BJ (cell line): ENCODE results near the gene CREM. TPM values are rescaled to one million over a fixed set of nuclear protein-coding genes. Genes with fewer than 3 reads are reported as not detected.

ENCODE experiments used
- CTCF ChIA-PET: fragments of 350-600 bp; formaldehyde crosslinking; extraction: SDS; loops from one replicate; lab custom pipeline; 2021; ENCODE audit warnings: antibody characterized with exemption, inconsistent platforms; lab: Yijun Ruan, JAX
- POLR2A ChIA-PET: fragments of 300-600 bp; sonication (Branson Sonifier 250); formaldehyde crosslinking; extraction: SDS; loops from one replicate; lab custom pipeline; 2021; ENCODE audit warnings: antibody characterized with exemption; lab: Charles Lee
- DNase-seq: peaks from one replicate; pipeline ENCODE4 v3.0.0-alpha.2; 2011; ENCODE audit warnings: low read depth
- H3K27me3 ChIP-seq: 2 replicates; pipeline ENCODE4 v1.6.0; 2011; ENCODE audit warnings: low read length; ENCODE audit not compliant: control insufficient read depth, insufficient read depth
- H3K36me3 ChIP-seq: 2 replicates; pipeline ENCODE4 v1.5.1; 2011; ENCODE audit warnings: low read length; ENCODE audit not compliant: control insufficient read depth, insufficient read depth
- H3K4me3 ChIP-seq: 2 replicates; pipeline ENCODE4 v1.5.1; 2011; ENCODE audit warnings: low read depth, mild to moderate bottlenecking, control low read depth, low read length
- CTCF ChIP-seq: IDR thresholded peaks from 2 replicates; pipeline ENCODE4 v1.5.1; 2011; ENCODE audit warnings: low read depth, mild to moderate bottlenecking, control low read depth, inconsistent platforms, low read length, moderate library complexity; ENCODE audit not compliant: insufficient read depth
- polyA plus RNA-seq: library from polyadenylated mRNA; depleted of rRNA; stranded (reverse); fragments of >200 nt; gene quantifications from 2 replicates; pipeline ENCODE4 v1.2.3, GENCODE V29; 2011

The CREM gene
- polyA plus RNA-seq, 1 experiment = 20.5 TPM

GRCh38 chr10:35140727-35141126, 14.1 kb downstream of the CREM start:
- POLR2A ChIA-PET = no interaction called here
- no peak overlapping the region for H3K4me3 ChIP-seq
- CTCF ChIA-PET = no interaction called here
- no peaks in the 10 kb centered on the region for H3K27me3 ChIP-seq
- no peaks in the 10 kb centered on the region for H3K36me3 ChIP-seq
- no peak for TF ChIP-seq CTCF
- DNase-seq = no peak

GRCh38 chr10:35150308-35150707, 23.7 kb downstream of the CREM start:
- ChIA-PET POLR2A (no interaction called here), CTCF (no interaction called here)
- no peaks in the 10 kb centered on the region for H3K27me3 ChIP-seq
- H3K36me3 ChIP-seq = no peaks in the 10 kb centered on the region
- no peak overlapping the region for H3K4me3 ChIP-seq
- no peak for DNase-seq
- no peak for TF ChIP-seq CTCF

DNA sequence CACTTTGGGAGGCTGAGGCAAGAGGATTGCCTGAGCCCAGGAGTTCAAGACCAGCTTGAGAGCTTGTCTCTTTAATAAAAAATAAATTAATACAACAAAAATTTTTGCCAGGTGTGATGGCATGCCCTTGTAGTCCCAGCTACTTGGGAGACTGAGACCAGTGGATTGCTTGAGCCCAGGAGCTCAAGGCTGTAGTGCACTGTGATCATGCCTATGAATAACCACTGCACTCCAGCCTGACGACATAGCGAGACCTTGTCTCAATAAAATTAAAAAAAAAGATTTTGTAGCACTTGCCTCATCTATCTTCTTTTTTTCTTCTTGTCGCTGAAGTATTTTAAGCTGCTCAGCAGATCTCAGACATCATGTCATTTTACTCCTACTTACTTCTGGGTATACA, 26.3 kb downstream of the CREM start:
- no peak overlapping the region for H3K4me3 ChIP-seq
- ChIA-PET POLR2A (no interaction called here), CTCF (interaction anchor here (0.8 to 1.3 kb wide), 3 partner anchors 9 to 38 kb away, joined by 3 read pairs; no protein-coding TSS in a partner anchor)
- no peak for DNase-seq
- no peak for TF ChIP-seq CTCF
- H3K36me3 ChIP-seq = no peaks in the 10 kb centered on the region
- no peaks in the 10 kb centered on the region for H3K27me3 ChIP-seq

GRCh38 chr10:35153716-35154115, 27.1 kb downstream of the CREM start:
- H3K27me3 ChIP-seq = no peaks in the 10 kb centered on the region
- ChIA-PET POLR2A (no interaction called here), CTCF (interaction anchor here (0.9 to 1.3 kb wide), 4 partner anchors 10 to 71 kb away, joined by 3 to 4 read pairs (median 3); no protein-coding TSS in a partner anchor)
- no peaks in the 10 kb centered on the region for H3K36me3 ChIP-seq
- H3K4me3 ChIP-seq = no peak overlapping the region
- TF ChIP-seq CTCF = no peak
- DNase-seq = no peak

DNA sequence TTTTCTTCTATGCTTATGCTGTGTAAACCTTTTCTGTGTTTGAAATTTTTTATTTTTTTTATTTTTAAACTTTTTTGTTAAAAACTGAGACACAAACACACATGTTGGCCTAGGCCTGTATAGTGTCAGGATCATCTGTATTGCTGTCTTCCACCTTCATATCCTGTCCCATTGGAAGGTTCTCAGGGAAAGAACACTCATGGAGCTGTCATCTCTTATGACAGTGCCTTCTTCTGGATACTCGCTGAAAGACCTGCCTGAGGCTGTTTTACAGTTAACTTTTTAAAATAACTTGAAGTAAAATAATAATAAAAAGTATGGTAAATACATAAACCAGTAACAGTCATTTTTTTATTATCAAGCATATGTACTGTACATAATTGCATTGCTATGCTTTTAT, 34.1 kb downstream of the CREM start:
- ChIA-PET CTCF (interaction anchor here (1.2 to 1.3 kb wide), 2 partner anchors 11 to 35 kb away, joined by 3 read pairs; no protein-coding TSS in a partner anchor), POLR2A (no interaction called here)
- DNase-seq = no peak
- no peaks in the 10 kb centered on the region for H3K27me3 ChIP-seq
- H3K4me3 ChIP-seq = no peak overlapping the region
- no peak for TF ChIP-seq CTCF
- H3K36me3 ChIP-seq = no peaks in the 10 kb centered on the region
